Measurements from ENCODE around the gene PNPLA2. TPM values are rescaled to one million over a fixed set of nuclear protein-coding genes. Genes with fewer than 3 reads are reported as not detected.

Gene PNPLA2
- polyA plus RNA-seq, 1 experiment, result 17.3 TPM

GRCh38 chr11:836274-836673 lies 17.6 kb downstream of the PNPLA2 start:
- ChIA-PET CTCF (interaction anchor here (0.8 kb wide), 1 partner anchor 12 kb away, joined by 4 read pairs; no protein-coding TSS in a partner anchor), POLR2A (no interaction called here)
- Histone ChIP-seq H3K4me3 (ENCODE audit: low read depth, low read length) (no peak overlapping the region), H3K9me3 (ENCODE audit: control insufficient read depth, insufficient read depth, low read length) (no peaks in the 10 kb centered on the region; the same call in 1 of the 2 replicates), H3K27ac (ENCODE audit: low read depth, low read length) (no peak overlapping the region), H3K27me3 (ENCODE audit: control insufficient read depth, insufficient read depth, low read length) (no peaks in the 10 kb centered on the region)
- TF ChIP-seq CTCF (IDR thresholded peaks at IDR 0.05; ENCODE audit: low read depth, low read length), result no peak
- DNase-seq (ENCODE audit: low read depth, low spot score), result no peak

GRCh38 chr11:836700-837099 lies 18.0 kb downstream of the PNPLA2 start:
- ChIA-PET CTCF (interaction anchor here (0.8 kb wide), 1 partner anchor 11 kb away, joined by 4 read pairs; no protein-coding TSS in a partner anchor), POLR2A (interaction anchor here (0.7 kb wide), 1 partner anchor 17 kb away, joined by 3 read pairs; no protein-coding TSS in a partner anchor)
- no peaks in the 10 kb centered on the region; the same call in 1 of the 2 replicates for H3K9me3 ChIP-seq (ENCODE audit: control insufficient read depth, insufficient read depth, low read length)
- H3K4me3 ChIP-seq (ENCODE audit: low read depth, low read length), result no peak overlapping the region
- DNase-seq (ENCODE audit: low read depth, low spot score), result no peak
- no peaks in the 10 kb centered on the region for H3K27me3 ChIP-seq (ENCODE audit: control insufficient read depth, insufficient read depth, low read length)
- H3K27ac ChIP-seq (ENCODE audit: low read depth, low read length), result no peak overlapping the region
- no peak for TF ChIP-seq CTCF (IDR thresholded peaks at IDR 0.05; ENCODE audit: low read depth, low read length)

- no peak for DNase-seq (ENCODE audit: low read depth, low spot score)
- TF ChIP-seq CTCF (IDR thresholded peaks at IDR 0.05; ENCODE audit: low read depth, low read length), result no peak
- H3K4me3 ChIP-seq (ENCODE audit: low read depth, low read length), result no peak overlapping the region
- ChIA-PET POLR2A (interaction anchor here (0.6 to 0.7 kb wide), 2 partner anchors 13 to 18 kb away, joined by 3 read pairs; no protein-coding TSS in a partner anchor), CTCF (interaction anchor here (0.6 to 0.8 kb wide), 2 partner anchors 11 to 113 kb away, joined by 3 to 4 read pairs; no protein-coding TSS in a partner anchor)
- H3K27ac ChIP-seq (ENCODE audit: low read depth, low read length), result no peak overlapping the region
- H3K27me3 ChIP-seq (ENCODE audit: control insufficient read depth, insufficient read depth, low read length), result no peaks in the 10 kb centered on the region
- no peaks in the 10 kb centered on the region; the same call in 1 of the 2 replicates for H3K9me3 ChIP-seq (ENCODE audit: control insufficient read depth, insufficient read depth, low read length)
Observed at GRCh38 chr11:837189-837989, 18.7 kb downstream of the PNPLA2 start.

GRCh38 chr11:837990-838307 lies 19.2 kb downstream of the PNPLA2 start:
- no peak for TF ChIP-seq CTCF (IDR thresholded peaks at IDR 0.05; ENCODE audit: low read depth, low read length)
- POLR2A ChIA-PET, result interaction anchor here (0.6 kb wide), 2 partner anchors 13 to 20 kb away, joined by 3 read pairs; no protein-coding TSS in a partner anchor
- no peak for DNase-seq (ENCODE audit: low read depth, low spot score)
- no peaks in the 10 kb centered on the region for H3K27me3 ChIP-seq (ENCODE audit: control insufficient read depth, insufficient read depth, low read length)
- no peaks in the 10 kb centered on the region; the same call in 1 of the 2 replicates for H3K9me3 ChIP-seq (ENCODE audit: control insufficient read depth, insufficient read depth, low read length)
- H3K4me3 ChIP-seq (ENCODE audit: low read depth, low read length), result no peak overlapping the region
- CTCF ChIA-PET, result interaction anchor here (0.6 kb wide), 2 partner anchors 10 to 113 kb away, joined by 3 read pairs; no protein-coding TSS in a partner anchor
- no peak overlapping the region for H3K27ac ChIP-seq (ENCODE audit: low read depth, low read length)
